Fibroblast of mammary gland (primary cell): ENCODE results near the gene FOXA3.
"Not testable (repeated sequence)": the region's sequence is repeated elsewhere in the genome, so short reads cannot be mapped to it uniquely, and the experiment has no call there.

Experiments used
- DNase-seq: peaks from one replicate; pipeline ENCODE4 v3.0.0-alpha.2; 2010; ENCODE audit warnings: low read depth
- H3K4me3 ChIP-seq: 2 replicates; pipeline ENCODE4 v1.5.1; 2011; ENCODE audit warnings: low read depth, mild to moderate bottlenecking, low read length, moderate library complexity; ENCODE audit not compliant: control insufficient read depth
- CTCF ChIP-seq: conservative IDR thresholded peaks from 2 replicates; pipeline ENCODE4 v1.5.1; 2011; ENCODE audit warnings: low read depth, low read length, inconsistent platforms; ENCODE audit not compliant: control insufficient read depth, insufficient read depth

FOXA3 gene

GRCh38 chr19:45863335-45863839 lies 739 bp upstream of the FOXA3 start:
- no peak for DNase-seq
- no peak for TF ChIP-seq CTCF
- peak overlapping the region; percentile 47 for H3K4me3 ChIP-seq

GRCh38 chr19:45864629-45865082 lies 530 bp downstream of the FOXA3 start:
- no peak overlapping the region for H3K4me3 ChIP-seq
- DNase-seq = no peak
- TF ChIP-seq CTCF = no peak

GRCh38 chr19:45865269-45865948 lies 1.3 kb downstream of the FOXA3 start:
- no peak for DNase-seq
- no peak for TF ChIP-seq CTCF
- no peak overlapping the region for H3K4me3 ChIP-seq

GRCh38 chr19:45866400-45867176 lies 2.5 kb downstream of the FOXA3 start:
- DNase-seq = no peak
- TF ChIP-seq CTCF = no peak
- H3K4me3 ChIP-seq = no peak overlapping the region

GRCh38 chr19:45867241-45867640 lies 3.1 kb downstream of the FOXA3 start:
- not testable (repeated sequence) for H3K4me3 ChIP-seq, DNase-seq

- DNase-seq = no peak
- H3K4me3 ChIP-seq = no peak overlapping the region
- no peak for TF ChIP-seq CTCF
Observed at GRCh38 chr19:45870798-45871197, 6.7 kb downstream of the FOXA3 start.
